Raji (cell line): ENCODE results near the gene RETSAT.

Experiments
- POLR2A ChIP-seq: IDR thresholded peaks from 2 replicates; pipeline ENCODE4 v1.6.1; 2011; ENCODE audit warnings: low read depth, low read length, control low read depth; ENCODE audit not compliant: insufficient read depth

Gene RETSAT

GRCh38 chr2:85324639-85325465 lies 29.5 kb downstream of the RETSAT start:
- no peak for TF ChIP-seq POLR2A

- TF ChIP-seq POLR2A: no peak
These were observed 30.9 kb downstream of the RETSAT start for GRCh38 chr2:85323351-85323987.

- TF ChIP-seq POLR2A: no peak
These were observed 34.5 kb downstream of the RETSAT start for GRCh38 chr2:85319796-85320195.

GRCh38 chr2:85318222-85319074 lies 35.9 kb downstream of the RETSAT start:
- no peak for TF ChIP-seq POLR2A

GRCh38 chr2:85314884-85315242 lies 39.5 kb downstream of the RETSAT start:
- TF ChIP-seq POLR2A: no peak

GRCh38 chr2:85312404-85312803 lies 41.9 kb downstream of the RETSAT start:
- no peak for TF ChIP-seq POLR2A

- no peak for TF ChIP-seq POLR2A
These were observed 44.0 kb downstream of the RETSAT start for GRCh38 chr2:85310330-85310729.

- TF ChIP-seq POLR2A: no peak
These were observed 44.5 kb downstream of the RETSAT start for GRCh38 chr2:85309699-85310321.

GRCh38 chr2:85308896-85309555 lies 45.3 kb downstream of the RETSAT start:
- TF ChIP-seq POLR2A: no peak

- TF ChIP-seq POLR2A: no peak
These were observed 46.1 kb downstream of the RETSAT start for GRCh38 chr2:85308201-85308600.

GRCh38 chr2:85307527-85307897 lies 46.8 kb downstream of the RETSAT start:
- no peak for TF ChIP-seq POLR2A

- no peak for TF ChIP-seq POLR2A
These were observed 50.4 kb downstream of the RETSAT start for GRCh38 chr2:85303780-85304531.

- TF ChIP-seq POLR2A: no peak
These were observed 52.2 kb downstream of the RETSAT start for GRCh38 chr2:85302121-85302520.
